Stimulated activated naive CD8-positive, alpha-beta T cell treated with anti-CD3 and anti-CD28 coated beads, Interleukin-15, Interleukin-2, amounts not matched to agents 100 ng/mL and 50 ng/mL, for 24 hours (primary cell): ENCODE data around the gene CELF4.

Experiments
- H3K27ac Mint-ChIP-seq: one replicate; pipeline ENCODE4 v1.8.0; 2021; ENCODE audit warnings: mild to moderate bottlenecking, mixed read lengths
- H3K27me3 Mint-ChIP-seq: one replicate; pipeline ENCODE4 v1.8.0; 2021; ENCODE audit warnings: mixed read lengths
- H3K36me3 Mint-ChIP-seq: one replicate; pipeline ENCODE4 v1.8.0; 2021; ENCODE audit warnings: low read depth, mixed read lengths
- H3K4me1 Mint-ChIP-seq: one replicate; pipeline ENCODE4 v1.8.0; 2021; ENCODE audit warnings: low read depth, mixed read lengths
- H3K4me3 Mint-ChIP-seq: one replicate; pipeline ENCODE4 v1.8.0; 2021; ENCODE audit warnings: mild to moderate bottlenecking, mixed read lengths
- H3K9me3 Mint-ChIP-seq: one replicate; pipeline ENCODE4 v1.8.0; 2021; ENCODE audit warnings: mixed read lengths

Gene CELF4

GRCh38 chr18:37545461-37546271 lies 19.9 kb downstream of the CELF4 start:
- H3K36me3 Mint-ChIP-seq: no peaks in the 10 kb centered on the region
- H3K9me3 Mint-ChIP-seq: no peaks in the 10 kb centered on the region
- H3K4me3 Mint-ChIP-seq: no peak overlapping the region
- no peak overlapping the region for H3K27ac Mint-ChIP-seq
- peaks cover 6% of the 10 kb centered on the region for H3K27me3 Mint-ChIP-seq
- H3K4me1 Mint-ChIP-seq: no peaks in the 10 kb centered on the region

GRCh38 chr18:37544713-37545112 lies 20.9 kb downstream of the CELF4 start:
- peaks cover 12% of the 10 kb centered on the region for H3K27me3 Mint-ChIP-seq
- no peak overlapping the region for H3K27ac Mint-ChIP-seq
- no peaks in the 10 kb centered on the region for H3K9me3 Mint-ChIP-seq
- H3K36me3 Mint-ChIP-seq: no peaks in the 10 kb centered on the region
- no peaks in the 10 kb centered on the region for H3K4me1 Mint-ChIP-seq
- no peak overlapping the region for H3K4me3 Mint-ChIP-seq

GRCh38 chr18:37544217-37544616 lies 21.4 kb downstream of the CELF4 start:
- no peaks in the 10 kb centered on the region for H3K9me3 Mint-ChIP-seq
- peaks cover 12% of the 10 kb centered on the region for H3K27me3 Mint-ChIP-seq
- H3K36me3 Mint-ChIP-seq: no peaks in the 10 kb centered on the region

GRCh38 chr18:37543321-37543720 lies 22.3 kb downstream of the CELF4 start:
- Mint-ChIP-seq H3K4me1 (no peaks in the 10 kb centered on the region), H3K36me3 (no peaks in the 10 kb centered on the region), H3K27ac (no peak overlapping the region), H3K27me3 (peaks cover 20% of the 10 kb centered on the region), H3K4me3 (no peak overlapping the region), H3K9me3 (no peaks in the 10 kb centered on the region)

More at GRCh38 chr18:37544217-37544616, 21.4 kb downstream of the CELF4 start:
- no peak overlapping the region for H3K27ac Mint-ChIP-seq
- no peak overlapping the region for H3K4me3 Mint-ChIP-seq
- H3K4me1 Mint-ChIP-seq: no peaks in the 10 kb centered on the region

- Mint-ChIP-seq H3K27me3 (peaks cover 24% of the 10 kb centered on the region), H3K36me3 (no peaks in the 10 kb centered on the region), H3K27ac (no peak overlapping the region), H3K4me3 (no peak overlapping the region), H3K9me3 (no peaks in the 10 kb centered on the region), H3K4me1 (no peaks in the 10 kb centered on the region)
Observed at GRCh38 chr18:37541517-37541916, 24.1 kb downstream of the CELF4 start.

- Mint-ChIP-seq H3K4me1 (no peaks in the 10 kb centered on the region), H3K9me3 (no peaks in the 10 kb centered on the region), H3K27me3 (peaks cover 24% of the 10 kb centered on the region), H3K4me3 (no peak overlapping the region), H3K27ac (no peak overlapping the region), H3K36me3 (no peaks in the 10 kb centered on the region)
Observed at GRCh38 chr18:37540424-37541138, 25.0 kb downstream of the CELF4 start.

- no peak overlapping the region for H3K27ac Mint-ChIP-seq
- no peak overlapping the region for H3K4me3 Mint-ChIP-seq
- H3K4me1 Mint-ChIP-seq: no peaks in the 10 kb centered on the region
- peaks cover 24% of the 10 kb centered on the region for H3K27me3 Mint-ChIP-seq
- H3K9me3 Mint-ChIP-seq: no peaks in the 10 kb centered on the region
- no peaks in the 10 kb centered on the region for H3K36me3 Mint-ChIP-seq
Observed at GRCh38 chr18:37539236-37539635, 26.4 kb downstream of the CELF4 start.

- no peak overlapping the region for H3K27ac Mint-ChIP-seq
- no peak overlapping the region for H3K4me3 Mint-ChIP-seq
- peaks cover 24% of the 10 kb centered on the region for H3K27me3 Mint-ChIP-seq
Observed at GRCh38 chr18:37538526-37539205, 26.9 kb downstream of the CELF4 start.

GRCh38 chr18:37537868-37538525 lies 27.6 kb downstream of the CELF4 start:
- no peaks in the 10 kb centered on the region for H3K4me1 Mint-ChIP-seq
- H3K27ac Mint-ChIP-seq: no peak overlapping the region
- no peaks in the 10 kb centered on the region for H3K36me3 Mint-ChIP-seq
- H3K4me3 Mint-ChIP-seq: no peak overlapping the region
- no peaks in the 10 kb centered on the region for H3K9me3 Mint-ChIP-seq
- peaks cover 24% of the 10 kb centered on the region for H3K27me3 Mint-ChIP-seq

More at GRCh38 chr18:37538526-37539205, 26.9 kb downstream of the CELF4 start:
- no peaks in the 10 kb centered on the region for H3K4me1 Mint-ChIP-seq
- no peaks in the 10 kb centered on the region for H3K9me3 Mint-ChIP-seq
- no peaks in the 10 kb centered on the region for H3K36me3 Mint-ChIP-seq

- no peak overlapping the region for H3K27ac Mint-ChIP-seq
Observed at GRCh38 chr18:37536656-37537055, 28.9 kb downstream of the CELF4 start.

GRCh38 chr18:37535968-37536367 lies 29.6 kb downstream of the CELF4 start:
- Mint-ChIP-seq H3K27ac (no peak overlapping the region), H3K36me3 (no peaks in the 10 kb centered on the region), H3K4me1 (no peaks in the 10 kb centered on the region), H3K27me3 (peaks cover 20% of the 10 kb centered on the region), H3K9me3 (no peaks in the 10 kb centered on the region), H3K4me3 (no peak overlapping the region)

More at GRCh38 chr18:37536656-37537055, 28.9 kb downstream of the CELF4 start:
- H3K27me3 Mint-ChIP-seq: peaks cover 24% of the 10 kb centered on the region
- no peaks in the 10 kb centered on the region for H3K36me3 Mint-ChIP-seq
- no peak overlapping the region for H3K4me3 Mint-ChIP-seq
- no peaks in the 10 kb centered on the region for H3K9me3 Mint-ChIP-seq
- no peaks in the 10 kb centered on the region for H3K4me1 Mint-ChIP-seq

GRCh38 chr18:37534627-37535026 lies 31.0 kb downstream of the CELF4 start:
- Mint-ChIP-seq H3K27me3 (peaks cover 12% of the 10 kb centered on the region), H3K9me3 (no peaks in the 10 kb centered on the region), H3K27ac (no peak overlapping the region), H3K4me3 (no peak overlapping the region), H3K36me3 (no peaks in the 10 kb centered on the region), H3K4me1 (no peaks in the 10 kb centered on the region)

- Mint-ChIP-seq H3K4me1 (no peaks in the 10 kb centered on the region), H3K4me3 (no peak overlapping the region), H3K27me3 (peaks cover 10% of the 10 kb centered on the region), H3K27ac (no peak overlapping the region), H3K9me3 (no peaks in the 10 kb centered on the region), H3K36me3 (no peaks in the 10 kb centered on the region)
Observed at GRCh38 chr18:37533647-37534584, 31.7 kb downstream of the CELF4 start.

GRCh38 chr18:37532917-37533316 lies 32.7 kb downstream of the CELF4 start:
- Mint-ChIP-seq H3K4me3 (no peak overlapping the region), H3K27ac (no peak overlapping the region), H3K36me3 (no peaks in the 10 kb centered on the region), H3K9me3 (no peaks in the 10 kb centered on the region), H3K4me1 (no peaks in the 10 kb centered on the region), H3K27me3 (no peaks in the 10 kb centered on the region)
